ENCODE data around the gene HHLA2.

HHLA2 gene

GRCh38 chr3:108345492-108346205 lies 49.3 kb downstream of the HHLA2 start:
- Histone ChIP-seq H3K79me1 (ENCODE audit: low read length) (peaks cover 5% of the 10 kb centered on the region), H3K9me3 (ENCODE audit: insufficient read depth, low read depth, low read length) (no peaks in the 10 kb centered on the region), H3K14ac (ENCODE audit: low read length) (no peak overlapping the region), H3K4me2 (ENCODE audit: low read length) (no peak overlapping the region), H3K27me3 (ENCODE audit: insufficient read depth, low read length) (no peaks in the 10 kb centered on the region), H3K18ac (ENCODE audit: low read length) (no peak overlapping the region), H3K36me3 (ENCODE audit: control insufficient read depth in 1 of 2, insufficient read depth in 2 of 2, low read length in 2 of 2) (no peaks in the 10 kb centered on the region), H2BK12ac (ENCODE audit: low read length) (peak overlapping the region; percentile 18), H2BK5ac (ENCODE audit: low read depth, low read length, poor library complexity) (no peak overlapping the region), H4K91ac (ENCODE audit: low read depth, low read length) (no peak overlapping the region), H2BK120ac (ENCODE audit: insufficient read depth, low read length, poor library complexity) (no peak overlapping the region), H3K4me1 (ENCODE audit: control insufficient read depth in 1 of 2, insufficient read depth in 2 of 2, low read length in 2 of 2) (peaks cover 5 to 9% of the 10 kb centered on the region in 2 experiments), H4K8ac (ENCODE audit: low read depth, low read length) (no peak overlapping the region), H3K23ac (ENCODE audit: low read length) (no peak overlapping the region), H3K4me3 (ENCODE audit: low read depth, low read length) (no peak overlapping the region), H3K9ac (ENCODE audit: low read length) (no peak overlapping the region), H2AK5ac (ENCODE audit: low read length) (no peak overlapping the region), H3K27ac (ENCODE audit: low read depth, low read length) (no peak overlapping the region), H2AFZ (ENCODE audit: insufficient read depth, low read length, poor library complexity) (no peak overlapping the region), H3K4ac (ENCODE audit: low read depth, low read length) (no peak overlapping the region), H4K12ac (ENCODE audit: low read depth, low read length) (no peak overlapping the region), H3K79me2 (ENCODE audit: control insufficient read depth, insufficient read depth, low read length, poor library complexity) (no peaks in the 10 kb centered on the region)
- WGBS (ENCODE audit: extremely low coverage, insufficient coverage, insufficient read length), result no CpG with 5 or more reads among the region's 6 CpGs
- peak in 1 of 2 donors; percentile 50 for DNase-seq

DNA sequence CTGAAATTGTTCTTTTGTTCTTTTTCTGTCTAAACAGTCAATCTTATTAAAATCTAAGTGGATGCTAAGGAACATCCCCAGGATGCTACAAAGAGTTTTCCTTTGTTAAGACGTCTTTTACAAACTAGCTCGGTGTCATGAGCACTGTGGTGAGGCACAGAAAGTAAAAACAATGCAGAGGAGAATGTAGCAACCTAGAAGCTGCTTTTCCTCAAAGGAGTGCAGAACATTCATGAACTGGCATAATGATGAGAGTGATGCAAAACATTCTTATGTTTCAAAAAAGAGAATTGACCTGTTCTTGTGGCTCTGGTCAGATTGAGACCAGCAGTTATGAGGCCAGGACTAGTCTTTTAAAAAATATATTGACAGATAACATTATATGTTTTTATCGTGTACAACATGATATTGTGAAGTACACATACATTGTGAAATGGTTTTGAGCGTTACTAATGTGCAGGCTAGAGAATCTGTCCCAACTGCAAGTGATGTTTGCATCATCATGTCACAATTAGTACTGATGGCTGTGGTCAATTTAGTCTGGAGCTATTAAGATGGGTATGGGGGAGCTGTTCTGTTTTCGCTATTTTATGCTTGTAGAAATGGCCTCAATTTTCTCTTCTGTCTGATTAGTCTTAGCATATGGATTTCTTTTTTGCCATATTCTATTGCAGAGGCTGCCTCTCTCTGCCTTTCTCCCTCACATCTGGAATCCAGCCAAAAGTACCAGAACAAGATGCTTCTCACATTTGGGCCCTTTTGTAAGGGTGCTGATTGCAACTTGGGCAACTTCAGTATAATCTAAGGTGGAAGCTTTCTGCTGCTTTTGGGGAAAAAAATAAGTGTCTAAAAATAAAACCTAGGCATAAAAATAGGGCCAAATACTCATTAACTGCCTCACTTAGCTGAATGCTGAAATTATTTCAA lies 50.2 kb downstream of the HHLA2 start:
- no peak overlapping the region for H2BK12ac ChIP-seq (ENCODE audit: low read length)
- H3K36me3 ChIP-seq (ENCODE audit: control insufficient read depth in 1 of 2, insufficient read depth in 2 of 2, low read length in 2 of 2), result no peaks in the 10 kb centered on the region
- H3K27ac ChIP-seq (ENCODE audit: low read depth, low read length), result no peak overlapping the region
- no peaks in the 10 kb centered on the region for H3K9me3 ChIP-seq (ENCODE audit: insufficient read depth, low read depth, low read length)
- no peak overlapping the region for H4K91ac ChIP-seq (ENCODE audit: low read depth, low read length)
- peak in 1 of 2 donors; percentile 70 for DNase-seq
- H3K23ac ChIP-seq (ENCODE audit: low read length), result no peak overlapping the region
- H3K18ac ChIP-seq (ENCODE audit: low read length), result no peak overlapping the region
- no peaks in the 10 kb centered on the region for H3K27me3 ChIP-seq (ENCODE audit: insufficient read depth, low read length)
- no peak overlapping the region for H4K8ac ChIP-seq (ENCODE audit: low read depth, low read length)
- H2BK5ac ChIP-seq (ENCODE audit: low read depth, low read length, poor library complexity), result no peak overlapping the region
- H3K4me2 ChIP-seq (ENCODE audit: low read length), result no peak overlapping the region
- H3K79me1 ChIP-seq (ENCODE audit: low read length), result peaks cover 5% of the 10 kb centered on the region
- no peak overlapping the region for H4K12ac ChIP-seq (ENCODE audit: low read depth, low read length)
- no peak overlapping the region for H2AK5ac ChIP-seq (ENCODE audit: low read length)
- H3K4ac ChIP-seq (ENCODE audit: low read depth, low read length), result no peak overlapping the region
- no CpG with 5 or more reads among the region's 5 CpGs for WGBS (ENCODE audit: extremely low coverage, insufficient coverage, insufficient read length)
- H3K4me1 ChIP-seq (ENCODE audit: control insufficient read depth in 1 of 2, insufficient read depth in 2 of 2, low read length in 2 of 2), result peaks cover 5 to 9% of the 10 kb centered on the region in 2 experiments
- no peak overlapping the region for H3K14ac ChIP-seq (ENCODE audit: low read length)
- H3K79me2 ChIP-seq (ENCODE audit: control insufficient read depth, insufficient read depth, low read length, poor library complexity), result no peaks in the 10 kb centered on the region
- no peak overlapping the region for H3K9ac ChIP-seq (ENCODE audit: low read length)
- H2BK120ac ChIP-seq (ENCODE audit: insufficient read depth, low read length, poor library complexity), result no peak overlapping the region
- H3K4me3 ChIP-seq (ENCODE audit: low read depth, low read length), result no peak overlapping the region
- no peak overlapping the region for H2AFZ ChIP-seq (ENCODE audit: insufficient read depth, low read length, poor library complexity)

- H2AK5ac ChIP-seq (ENCODE audit: low read length), result no peak overlapping the region
These were observed 55.8 kb downstream of the HHLA2 start for GRCh38 chr3:108352176-108352575.

DNA sequence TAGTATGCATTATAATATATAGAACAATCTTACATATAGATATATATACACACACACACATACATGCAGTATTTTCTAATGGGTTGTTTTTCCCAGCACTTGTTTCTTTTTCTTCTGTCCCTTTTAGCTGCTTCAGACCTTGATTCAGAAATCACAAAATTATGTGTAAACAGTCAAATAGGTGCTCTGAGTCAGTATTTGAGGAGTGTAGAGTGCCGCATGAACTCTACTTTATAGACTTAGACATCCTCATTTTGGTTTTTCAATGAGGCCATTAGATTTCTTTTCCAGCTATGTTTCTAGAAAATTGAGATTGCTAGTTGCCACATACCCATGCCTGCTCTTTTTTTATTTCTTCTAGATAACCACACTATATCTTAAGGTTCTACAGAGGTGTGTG lies 58.2 kb downstream of the HHLA2 start:
- Histone ChIP-seq H3K36me3 (ENCODE audit: control insufficient read depth in 1 of 2, insufficient read depth in 2 of 2, low read length in 2 of 2) (no peaks in the 10 kb centered on the region), H3K23ac (ENCODE audit: low read length) (no peak overlapping the region), H3K79me1 (ENCODE audit: low read length) (no peaks in the 10 kb centered on the region), H3K14ac (ENCODE audit: low read length) (no peak overlapping the region), H3K4me3 (ENCODE audit: low read depth, low read length) (no peak overlapping the region), H3K18ac (ENCODE audit: low read length) (no peak overlapping the region), H2BK5ac (ENCODE audit: low read depth, low read length, poor library complexity) (no peak overlapping the region), H2AFZ (ENCODE audit: insufficient read depth, low read length, poor library complexity) (no peak overlapping the region), H2BK12ac (ENCODE audit: low read length) (no peak overlapping the region), H3K9me3 (ENCODE audit: insufficient read depth, low read depth, low read length) (no peaks in the 10 kb centered on the region), H3K79me2 (ENCODE audit: control insufficient read depth, insufficient read depth, low read length, poor library complexity) (no peaks in the 10 kb centered on the region), H3K4ac (ENCODE audit: low read depth, low read length) (no peak overlapping the region), H4K8ac (ENCODE audit: low read depth, low read length) (no peak overlapping the region), H2AK5ac (ENCODE audit: low read length) (no peak overlapping the region), H3K27ac (ENCODE audit: low read depth, low read length) (no peak overlapping the region), H3K27me3 (ENCODE audit: insufficient read depth, low read length) (no peaks in the 10 kb centered on the region), H3K4me2 (ENCODE audit: low read length) (no peak overlapping the region), H2BK120ac (ENCODE audit: insufficient read depth, low read length, poor library complexity) (no peak overlapping the region), H4K91ac (ENCODE audit: low read depth, low read length) (no peak overlapping the region), H3K4me1 (ENCODE audit: control insufficient read depth in 1 of 2, insufficient read depth in 2 of 2, low read length in 2 of 2) (no peaks in the 10 kb centered on the region), H4K12ac (ENCODE audit: low read depth, low read length) (no peak overlapping the region), H3K9ac (ENCODE audit: low read length) (no peak overlapping the region)
- WGBS (ENCODE audit: extremely low coverage, insufficient coverage, insufficient read length), result no CpG with 5 or more reads among the region's 1 CpG
- DNase-seq, result no peak

More at GRCh38 chr3:108352176-108352575, 55.8 kb downstream of the HHLA2 start:
- no peaks in the 10 kb centered on the region for H3K79me1 ChIP-seq (ENCODE audit: low read length)
- no peak overlapping the region for H4K91ac ChIP-seq (ENCODE audit: low read depth, low read length)
- H3K4me1 ChIP-seq (ENCODE audit: control insufficient read depth in 1 of 2, insufficient read depth in 2 of 2, low read length in 2 of 2), result no peaks in the 10 kb centered on the region
- no peak overlapping the region for H3K4me3 ChIP-seq (ENCODE audit: low read depth, low read length)
- H2BK120ac ChIP-seq (ENCODE audit: insufficient read depth, low read length, poor library complexity), result no peak overlapping the region
- no peak overlapping the region for H3K18ac ChIP-seq (ENCODE audit: low read length)
- H3K4me2 ChIP-seq (ENCODE audit: low read length), result no peak overlapping the region
- H3K9me3 ChIP-seq (ENCODE audit: insufficient read depth, low read depth, low read length), result no peaks in the 10 kb centered on the region
- no peak overlapping the region for H3K23ac ChIP-seq (ENCODE audit: low read length)
- no peak overlapping the region for H2BK5ac ChIP-seq (ENCODE audit: low read depth, low read length, poor library complexity)
- H3K27ac ChIP-seq (ENCODE audit: low read depth, low read length), result no peak overlapping the region
- no peak overlapping the region for H2AFZ ChIP-seq (ENCODE audit: insufficient read depth, low read length, poor library complexity)
- no peak overlapping the region for H4K8ac ChIP-seq (ENCODE audit: low read depth, low read length)
- H3K4ac ChIP-seq (ENCODE audit: low read depth, low read length), result no peak overlapping the region
- H3K27me3 ChIP-seq (ENCODE audit: insufficient read depth, low read length), result no peaks in the 10 kb centered on the region
- H2BK12ac ChIP-seq (ENCODE audit: low read length), result no peak overlapping the region
- H3K14ac ChIP-seq (ENCODE audit: low read length), result no peak overlapping the region
- H3K79me2 ChIP-seq (ENCODE audit: control insufficient read depth, insufficient read depth, low read length, poor library complexity), result no peaks in the 10 kb centered on the region
- no peak for DNase-seq
- no peak overlapping the region for H3K9ac ChIP-seq (ENCODE audit: low read length)
- no peaks in the 10 kb centered on the region for H3K36me3 ChIP-seq (ENCODE audit: control insufficient read depth in 1 of 2, insufficient read depth in 2 of 2, low read length in 2 of 2)
- no peak overlapping the region for H4K12ac ChIP-seq (ENCODE audit: low read depth, low read length)
- no CpG with 5 or more reads among the region's 3 CpGs for WGBS (ENCODE audit: extremely low coverage, insufficient coverage, insufficient read length)
